ENCODE data around the gene CDRT15.
"Not testable (repeated sequence)": the region's sequence is repeated elsewhere in the genome, so short reads cannot be mapped to it uniquely, and the experiment has no call there.

The CDRT15 gene

DNA sequence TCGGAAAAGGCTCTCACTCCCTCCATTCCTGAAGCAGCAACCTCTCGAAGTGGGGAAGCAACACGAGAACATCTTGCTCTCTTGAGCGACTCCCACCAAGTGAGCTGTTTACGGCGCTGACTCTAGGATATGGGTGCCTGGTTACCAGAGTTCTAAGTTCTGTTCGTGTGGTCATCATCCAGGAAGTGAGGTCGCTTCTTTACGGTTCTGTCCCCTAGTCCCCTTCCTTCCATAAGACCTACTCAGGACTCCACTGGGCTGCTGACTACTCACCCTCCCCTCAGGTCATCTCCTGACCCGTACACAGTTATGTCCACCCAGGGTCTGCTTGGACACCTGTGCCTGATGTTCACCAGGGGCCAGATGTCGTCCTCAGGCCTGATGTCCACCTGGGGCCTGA lies at the start of gene CDRT15:
Gene CDRT15 (minus strand): TSS at position 101 of the 400 bp plus-strand sequence. CDS start 29 bp downstream, at position 72.
- not testable (repeated sequence) for H3K27ac ChIP-seq

DNA sequence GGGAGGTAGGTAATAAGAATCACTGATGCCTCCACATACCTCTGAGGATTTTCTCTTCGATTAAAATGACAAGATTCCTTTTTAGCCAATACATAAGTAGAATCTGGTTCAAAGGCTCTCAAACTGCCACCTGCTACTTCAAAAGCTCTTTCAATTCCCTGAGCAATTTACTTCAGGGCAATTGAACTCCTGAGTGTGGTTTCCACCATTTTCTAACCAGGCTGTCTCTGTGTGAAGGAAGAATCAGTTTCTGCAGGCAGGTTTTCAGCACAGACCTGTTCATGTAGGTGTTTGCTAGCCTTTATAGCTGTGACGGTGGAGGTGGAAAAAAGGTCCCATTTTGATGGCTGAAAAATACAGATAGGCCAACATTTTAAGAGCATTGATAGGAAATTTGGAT lies 46.1 kb upstream of the CDRT15 start:
- TF ChIP-seq, protein P1, sequence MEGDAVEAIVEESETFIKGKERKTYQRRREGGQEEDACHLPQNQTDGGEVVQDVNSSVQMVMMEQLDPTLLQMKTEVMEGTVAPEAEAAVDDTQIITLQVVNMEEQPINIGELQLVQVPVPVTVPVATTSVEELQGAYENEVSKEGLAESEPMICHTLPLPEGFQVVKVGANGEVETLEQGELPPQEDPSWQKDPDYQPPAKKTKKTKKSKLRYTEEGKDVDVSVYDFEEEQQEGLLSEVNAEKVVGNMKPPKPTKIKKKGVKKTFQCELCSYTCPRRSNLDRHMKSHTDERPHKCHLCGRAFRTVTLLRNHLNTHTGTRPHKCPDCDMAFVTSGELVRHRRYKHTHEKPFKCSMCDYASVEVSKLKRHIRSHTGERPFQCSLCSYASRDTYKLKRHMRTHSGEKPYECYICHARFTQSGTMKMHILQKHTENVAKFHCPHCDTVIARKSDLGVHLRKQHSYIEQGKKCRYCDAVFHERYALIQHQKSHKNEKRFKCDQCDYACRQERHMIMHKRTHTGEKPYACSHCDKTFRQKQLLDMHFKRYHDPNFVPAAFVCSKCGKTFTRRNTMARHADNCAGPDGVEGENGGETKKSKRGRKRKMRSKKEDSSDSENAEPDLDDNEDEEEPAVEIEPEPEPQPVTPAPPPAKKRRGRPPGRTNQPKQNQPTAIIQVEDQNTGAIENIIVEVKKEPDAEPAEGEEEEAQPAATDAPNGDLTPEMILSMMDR (conservative IDR thresholded peaks at IDR 0.05): no peak
- no peak for TF ChIP-seq ZFX (IDR thresholded peaks at IDR 0.05)

DNA sequence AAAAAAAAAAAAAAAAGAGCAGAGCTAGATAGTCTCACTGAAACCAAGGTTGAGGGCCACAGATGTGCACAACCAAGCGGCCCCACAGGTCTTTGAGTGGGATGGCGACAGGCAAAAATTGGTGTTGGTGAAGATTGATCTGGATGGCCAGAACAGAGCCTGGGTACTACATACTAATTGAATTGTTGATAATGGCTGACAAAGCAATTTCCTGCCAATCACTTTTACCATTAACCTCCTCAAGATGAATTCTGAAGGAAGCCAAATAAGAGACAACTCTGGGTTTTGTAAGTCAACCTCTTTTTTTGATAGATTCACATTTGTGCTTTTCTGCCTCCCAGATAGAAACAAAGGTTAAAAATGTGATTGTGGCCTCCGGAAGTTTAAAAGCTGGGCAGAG lies 44.9 kb upstream of the CDRT15 start:
- H3K27ac ChIP-seq: no peak overlapping the region
- TF ChIP-seq ZFX (IDR thresholded peaks at IDR 0.05): no peak
- TF ChIP-seq, protein P1 (conservative IDR thresholded peaks at IDR 0.05): no peak

More for the DNA sequence above, 46.1 kb upstream of the CDRT15 start:
- no peak overlapping the region for H3K27ac ChIP-seq

DNA sequence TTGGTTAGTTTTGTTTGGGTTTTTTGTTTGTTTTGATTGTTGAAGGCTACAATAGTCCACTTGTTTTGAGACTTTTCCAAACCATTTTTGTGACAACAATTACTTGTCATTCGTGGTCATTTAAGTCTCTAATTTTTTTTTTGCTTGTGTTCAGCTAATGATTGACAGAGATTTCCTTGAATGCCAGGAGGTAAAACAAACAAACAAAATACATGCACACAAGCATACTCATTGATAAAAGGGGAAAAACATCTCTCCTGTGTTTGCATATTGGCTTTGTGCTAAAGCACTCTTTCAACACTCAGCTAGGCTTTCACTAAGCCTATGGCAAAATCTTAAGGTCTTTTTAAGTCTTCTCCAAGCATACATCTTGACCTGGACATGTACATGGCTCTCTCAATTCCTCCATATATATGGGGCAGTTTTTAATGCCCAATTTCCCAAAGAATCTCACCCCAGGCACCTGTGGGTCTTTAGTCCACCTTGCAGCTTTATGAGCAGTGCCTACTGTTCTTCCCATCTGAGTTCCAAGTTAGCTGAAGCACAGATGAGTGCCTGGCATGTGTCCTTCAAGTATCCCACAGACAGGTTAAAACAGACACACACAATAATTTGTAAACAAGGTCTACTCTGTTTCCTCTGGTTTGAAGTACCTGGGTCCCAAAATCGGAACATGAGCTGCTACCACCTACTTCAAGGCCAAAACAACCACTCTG lies 40.0 kb upstream of the CDRT15 start:
- no peak overlapping the region for H3K27ac ChIP-seq
- no peak for TF ChIP-seq ZFX (IDR thresholded peaks at IDR 0.05)
- TF ChIP-seq, protein P1 (conservative IDR thresholded peaks at IDR 0.05): no peak

DNA sequence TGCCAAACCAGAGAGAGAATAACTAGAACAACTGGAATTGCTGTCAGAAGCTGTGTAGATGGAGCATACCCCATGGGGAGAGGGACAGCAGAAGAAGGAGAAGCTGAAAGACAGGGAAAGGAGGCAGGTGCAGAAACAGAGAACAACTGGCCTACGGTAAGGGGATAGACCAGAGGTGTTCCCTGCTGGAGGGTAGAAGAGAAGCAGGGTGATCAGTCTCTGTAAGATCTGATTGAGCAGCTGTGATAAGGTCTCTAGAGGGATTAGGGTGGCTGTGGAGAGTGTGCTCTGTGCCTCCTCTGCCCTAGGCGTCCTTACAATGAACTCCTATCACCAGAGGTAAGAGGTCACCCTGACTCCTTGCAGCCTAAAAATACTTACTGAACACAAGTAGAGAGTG lies 33.8 kb upstream of the CDRT15 start:
- TF ChIP-seq ZFX (IDR thresholded peaks at IDR 0.05): no peak
- TF ChIP-seq, protein P1 (conservative IDR thresholded peaks at IDR 0.05): no peak
- H3K27ac ChIP-seq: no peak overlapping the region

DNA sequence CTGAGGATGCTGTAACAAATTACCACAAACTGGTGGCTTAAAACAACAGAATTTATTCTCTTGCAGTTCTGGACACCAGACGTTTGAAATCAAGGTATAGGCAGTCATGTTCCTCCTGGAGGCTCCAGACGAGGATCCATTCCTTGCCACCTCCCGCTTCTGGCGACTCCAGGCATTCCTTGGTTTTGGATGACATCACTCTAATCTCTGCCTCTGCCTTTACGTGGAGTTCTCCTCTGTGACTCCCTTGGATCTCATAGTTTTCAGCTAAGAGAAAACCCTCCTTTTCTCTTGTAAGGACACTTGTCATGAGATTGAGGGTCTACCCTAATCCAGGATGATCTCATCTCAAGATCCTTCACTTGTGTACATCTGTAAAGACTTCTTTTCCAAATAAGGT lies 32.8 kb upstream of the CDRT15 start:
- TF ChIP-seq, protein P1 (conservative IDR thresholded peaks at IDR 0.05): no peak
- TF ChIP-seq ZFX (IDR thresholded peaks at IDR 0.05): no peak
- H3K27ac ChIP-seq: no peak overlapping the region

DNA sequence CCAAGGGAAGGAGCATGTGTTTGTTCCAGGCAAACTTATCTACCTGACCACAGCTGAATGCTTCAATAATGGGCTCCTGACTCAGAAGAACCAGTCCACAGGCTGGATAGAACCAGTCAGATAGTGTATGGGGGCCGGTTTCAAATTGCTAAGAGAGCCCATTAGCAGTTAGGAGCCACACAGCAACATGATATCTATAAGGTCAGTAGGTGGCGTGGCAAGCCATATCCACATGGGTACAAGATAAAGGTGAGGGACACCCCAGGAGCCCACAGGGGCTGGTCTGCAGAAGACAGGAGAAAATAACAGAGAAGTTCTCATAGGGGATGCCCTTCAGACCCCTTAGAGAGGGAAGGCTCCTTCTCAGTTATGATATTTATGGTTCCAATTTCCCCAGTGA lies 31.6 kb upstream of the CDRT15 start:
- no peak overlapping the region for H3K27ac ChIP-seq
- no peak for TF ChIP-seq ZFX (IDR thresholded peaks at IDR 0.05)
- TF ChIP-seq, protein P1 (conservative IDR thresholded peaks at IDR 0.05): peak; percentile 17; the same call in 1 of the 2 replicates

DNA sequence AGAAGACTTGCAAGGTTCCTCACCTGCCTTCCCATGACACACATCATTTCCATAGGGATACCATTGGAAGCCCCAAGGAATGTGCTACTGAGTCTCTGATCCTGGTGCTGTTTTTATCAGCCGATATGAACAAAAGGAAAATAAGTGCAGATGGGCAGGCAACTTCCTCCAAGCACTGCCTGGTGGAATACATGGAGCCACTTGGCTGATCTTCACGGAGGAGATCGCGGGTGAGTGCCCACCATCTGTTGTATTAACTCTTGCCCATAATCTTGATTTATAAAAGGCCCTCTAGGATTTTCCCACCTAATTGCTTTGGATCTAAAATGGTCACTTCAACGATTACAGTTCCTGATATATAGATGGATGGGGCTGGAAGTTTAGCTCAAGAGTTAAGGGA lies 24.7 kb upstream of the CDRT15 start:
- H3K27ac ChIP-seq: no peak overlapping the region
- TF ChIP-seq, protein P1 (conservative IDR thresholded peaks at IDR 0.05): no peak
- no peak for TF ChIP-seq ZFX (IDR thresholded peaks at IDR 0.05)

Measured in C4-2B (cell line).